GM10266 (cell line): ENCODE results near the gene MUC6.

Experiments used
- DNase-seq: peaks from one replicate; pipeline ENCODE4 v3.0.0; 2012; ENCODE audit errors: extremely low spot score
- CTCF ChIP-seq: IDR thresholded peaks from 2 replicates; pipeline ENCODE4 v1.5.1; 2012; ENCODE audit warnings: mild to moderate bottlenecking, low read depth; ENCODE audit not compliant: control insufficient read depth, insufficient read depth; ENCODE audit errors: missing control alignments

Gene MUC6

GRCh38 chr11:1071571-1072115, 35.1 kb upstream of the MUC6 start:
- no peak for DNase-seq

GRCh38 chr11:1070594-1071462, 34.3 kb upstream of the MUC6 start:
- no peak for DNase-seq
- no peak for TF ChIP-seq CTCF

More at GRCh38 chr11:1071571-1072115, 35.1 kb upstream of the MUC6 start:
- no peak for TF ChIP-seq CTCF

GRCh38 chr11:1069740-1070139, 33.2 kb upstream of the MUC6 start:
- DNase-seq: no peak
- no peak for TF ChIP-seq CTCF

GRCh38 chr11:1067812-1068496, 31.4 kb upstream of the MUC6 start:
- DNase-seq: no peak
- no peak for TF ChIP-seq CTCF

GRCh38 chr11:1064167-1064566, 27.6 kb upstream of the MUC6 start:
- TF ChIP-seq CTCF: no peak
- no peak for DNase-seq

GRCh38 chr11:1062075-1062820, 25.7 kb upstream of the MUC6 start:
- no peak for DNase-seq
- TF ChIP-seq CTCF: no peak
